ENCODE data around the gene NDUFA9.

- no peak for TF ChIP-seq CTCF (conservative IDR thresholded peaks at IDR 0.05)
- no peak for TF ChIP-seq ZFX (IDR thresholded peaks at IDR 0.05)
These were observed 812 bp upstream of the NDUFA9 start for GRCh38 chr12:4648104-4648500.

All from C4-2B (cell line).